Measurements from ENCODE around the gene MAGI3. TPM values are rescaled to one million over a fixed set of nuclear protein-coding genes. Genes with fewer than 3 reads are reported as not detected.
"Not testable (repeated sequence)": the region's sequence is repeated elsewhere in the genome, so short reads cannot be mapped to it uniquely, and the experiment has no call there.

MAGI3 gene
- polyA plus RNA-seq, 2 donors = 7.8 to 11.7 TPM

GRCh38 chr1:113545210-113545609 is 154.9 kb downstream of the MAGI3 start:
- H3K27ac ChIP-seq (ENCODE audit: low read depth in 2 of 2, low read length in 1 of 2) = no peak overlapping the region

GRCh38 chr1:113545626-113546025 is 155.3 kb downstream of the MAGI3 start:
- H3K27ac ChIP-seq (ENCODE audit: low read depth in 2 of 2, low read length in 1 of 2) = no peak overlapping the region
- no peaks in the 10 kb centered on the region for H3K36me3 ChIP-seq (ENCODE audit: control insufficient read depth in 2 of 2, insufficient read depth in 2 of 2, low read length in 1 of 2)
- H3K27me3 ChIP-seq (ENCODE audit: control insufficient read depth in 1 of 2, insufficient read depth in 2 of 2, low read length in 2 of 2) = no peaks in the 10 kb centered on the region
- WGBS, 2 donors = 45 to 62% methylated on average over 2 of the region's 2 CpGs
- H3K4me3 ChIP-seq (ENCODE audit: low read depth in 1 of 2, low read length in 2 of 2) = no peak overlapping the region
- H3K4me1 ChIP-seq (ENCODE audit: control insufficient read depth in 2 of 2, insufficient read depth in 2 of 2, low read length in 1 of 2) = no peaks in the 10 kb centered on the region
- H3K9me3 ChIP-seq (ENCODE audit: control insufficient read depth in 2 of 2, insufficient read depth in 1 of 2, low read depth in 1 of 2, low read length in 1 of 2) = no peaks in the 10 kb centered on the region

More at GRCh38 chr1:113545210-113545609, 154.9 kb downstream of the MAGI3 start:
- Histone ChIP-seq H3K9me3 (ENCODE audit: control insufficient read depth in 2 of 2, insufficient read depth in 1 of 2, low read depth in 1 of 2, low read length in 1 of 2) (no peaks in the 10 kb centered on the region), H3K36me3 (ENCODE audit: control insufficient read depth in 2 of 2, insufficient read depth in 2 of 2, low read length in 1 of 2) (no peaks in the 10 kb centered on the region), H3K4me3 (ENCODE audit: low read depth in 1 of 2, low read length in 2 of 2) (no peak overlapping the region), H3K27me3 (ENCODE audit: control insufficient read depth in 1 of 2, insufficient read depth in 2 of 2, low read length in 2 of 2) (no peaks in the 10 kb centered on the region), H3K4me1 (ENCODE audit: control insufficient read depth in 2 of 2, insufficient read depth in 2 of 2, low read length in 1 of 2) (no peaks in the 10 kb centered on the region)
- WGBS, 2 donors = 44 to 60% methylated on average over 3 of the region's 3 CpGs

GRCh38 chr1:113551728-113552127 is 161.4 kb downstream of the MAGI3 start:
- WGBS, 2 donors = 67 to 89% methylated on average over 1 of the region's 1 CpG

GRCh38 chr1:113552244-113552643 is 161.9 kb downstream of the MAGI3 start:
- H3K27me3 ChIP-seq (ENCODE audit: control insufficient read depth in 1 of 2, insufficient read depth in 2 of 2, low read length in 2 of 2) = no peaks in the 10 kb centered on the region
- no peaks in the 10 kb centered on the region for H3K9me3 ChIP-seq (ENCODE audit: control insufficient read depth in 2 of 2, insufficient read depth in 1 of 2, low read depth in 1 of 2, low read length in 1 of 2)
- H3K4me1 ChIP-seq (ENCODE audit: control insufficient read depth in 2 of 2, insufficient read depth in 2 of 2, low read length in 1 of 2) = no peaks in the 10 kb centered on the region
- 74 to 92% methylated on average over 1 of the region's 1 CpG for WGBS, 2 donors
- peaks cover 0 to under 1% of the 10 kb centered on the region in 2 donors for H3K36me3 ChIP-seq (ENCODE audit: control insufficient read depth in 2 of 2, insufficient read depth in 2 of 2, low read length in 1 of 2)
- H3K27ac ChIP-seq (ENCODE audit: low read depth in 2 of 2, low read length in 1 of 2) = no peak overlapping the region
- H3K4me3 ChIP-seq (ENCODE audit: low read depth in 1 of 2, low read length in 2 of 2) = no peak overlapping the region

More at GRCh38 chr1:113551728-113552127, 161.4 kb downstream of the MAGI3 start:
- Histone ChIP-seq H3K36me3 (ENCODE audit: control insufficient read depth in 2 of 2, insufficient read depth in 2 of 2, low read length in 1 of 2) (no peaks in the 10 kb centered on the region), H3K4me1 (ENCODE audit: control insufficient read depth in 2 of 2, insufficient read depth in 2 of 2, low read length in 1 of 2) (no peaks in the 10 kb centered on the region), H3K27ac (ENCODE audit: low read depth in 2 of 2, low read length in 1 of 2) (no peak overlapping the region), H3K9me3 (ENCODE audit: control insufficient read depth in 2 of 2, insufficient read depth in 1 of 2, low read depth in 1 of 2, low read length in 1 of 2) (no peaks in the 10 kb centered on the region), H3K4me3 (ENCODE audit: low read depth in 1 of 2, low read length in 2 of 2) (no peak overlapping the region), H3K27me3 (ENCODE audit: control insufficient read depth in 1 of 2, insufficient read depth in 2 of 2, low read length in 2 of 2) (no peaks in the 10 kb centered on the region)

GRCh38 chr1:113557187-113557586 is 166.9 kb downstream of the MAGI3 start:
- Histone ChIP-seq H3K36me3 (ENCODE audit: control insufficient read depth in 2 of 2, insufficient read depth in 2 of 2, low read length in 1 of 2) (peaks cover 4 to 6% of the 10 kb centered on the region in 2 donors), H3K9me3 (ENCODE audit: control insufficient read depth in 2 of 2, insufficient read depth in 1 of 2, low read depth in 1 of 2, low read length in 1 of 2) (no peaks in the 10 kb centered on the region), H3K27ac (ENCODE audit: low read depth in 2 of 2, low read length in 1 of 2) (no peak overlapping the region), H3K4me3 (ENCODE audit: low read depth in 1 of 2, low read length in 2 of 2) (no peak overlapping the region), H3K4me1 (ENCODE audit: control insufficient read depth in 2 of 2, insufficient read depth in 2 of 2, low read length in 1 of 2) (no peaks in the 10 kb centered on the region), H3K27me3 (ENCODE audit: control insufficient read depth in 1 of 2, insufficient read depth in 2 of 2, low read length in 2 of 2) (no peaks in the 10 kb centered on the region)
- WGBS, 2 donors = 97% methylated on average over 2 of the region's 2 CpGs

- Histone ChIP-seq H3K4me1 (ENCODE audit: control insufficient read depth in 2 of 2, insufficient read depth in 2 of 2, low read length in 1 of 2) (no peaks in the 10 kb centered on the region), H3K27ac (ENCODE audit: low read depth in 2 of 2, low read length in 1 of 2) (no peak overlapping the region), H3K4me3 (ENCODE audit: low read depth in 1 of 2, low read length in 2 of 2) (no peak overlapping the region), H3K36me3 (ENCODE audit: control insufficient read depth in 2 of 2, insufficient read depth in 2 of 2, low read length in 1 of 2) (no peaks in the 10 kb centered on the region), H3K27me3 (ENCODE audit: control insufficient read depth in 1 of 2, insufficient read depth in 2 of 2, low read length in 2 of 2) (no peaks in the 10 kb centered on the region), H3K9me3 (ENCODE audit: control insufficient read depth in 2 of 2, insufficient read depth in 1 of 2, low read depth in 1 of 2, low read length in 1 of 2) (no peaks in the 10 kb centered on the region)
These were observed 175.3 kb downstream of the MAGI3 start for GRCh38 chr1:113565621-113566020.

GRCh38 chr1:113567427-113567826 is 177.1 kb downstream of the MAGI3 start:
- no peaks in the 10 kb centered on the region for H3K4me1 ChIP-seq (ENCODE audit: control insufficient read depth in 2 of 2, insufficient read depth in 2 of 2, low read length in 1 of 2)
- H3K27ac ChIP-seq (ENCODE audit: low read depth in 2 of 2, low read length in 1 of 2) = no peak overlapping the region
- no peak overlapping the region for H3K4me3 ChIP-seq (ENCODE audit: low read depth in 1 of 2, low read length in 2 of 2)
- no peaks in the 10 kb centered on the region for H3K9me3 ChIP-seq (ENCODE audit: control insufficient read depth in 2 of 2, insufficient read depth in 1 of 2, low read depth in 1 of 2, low read length in 1 of 2)
- no peaks in the 10 kb centered on the region for H3K36me3 ChIP-seq (ENCODE audit: control insufficient read depth in 2 of 2, insufficient read depth in 2 of 2, low read length in 1 of 2)
- H3K27me3 ChIP-seq (ENCODE audit: control insufficient read depth in 1 of 2, insufficient read depth in 2 of 2, low read length in 2 of 2) = no peaks in the 10 kb centered on the region

GRCh38 chr1:113575744-113576260 is 185.5 kb downstream of the MAGI3 start:
- H3K9me3 ChIP-seq (ENCODE audit: control insufficient read depth in 2 of 2, insufficient read depth in 1 of 2, low read depth in 1 of 2, low read length in 1 of 2) = not testable (repeated sequence)

GRCh38 chr1:113576271-113576670 is 186.0 kb downstream of the MAGI3 start:
- Histone ChIP-seq H3K36me3 (ENCODE audit: control insufficient read depth in 2 of 2, insufficient read depth in 2 of 2, low read length in 1 of 2) (peaks cover 0 to 2% of the 10 kb centered on the region in 2 donors), H3K4me1 (ENCODE audit: control insufficient read depth in 2 of 2, insufficient read depth in 2 of 2, low read length in 1 of 2) (peaks cover 0 to 5% of the 10 kb centered on the region in 2 donors), H3K27me3 (ENCODE audit: control insufficient read depth in 1 of 2, insufficient read depth in 2 of 2, low read length in 2 of 2) (no peaks in the 10 kb centered on the region), H3K4me3 (ENCODE audit: low read depth in 1 of 2, low read length in 2 of 2) (no peak overlapping the region), H3K27ac (ENCODE audit: low read depth in 2 of 2, low read length in 1 of 2) (peak overlapping the region; percentile 10 to 34), H3K9me3 (ENCODE audit: control insufficient read depth in 2 of 2, insufficient read depth in 1 of 2, low read depth in 1 of 2, low read length in 1 of 2) (no peaks in the 10 kb centered on the region)
- WGBS, 2 donors = 68 to 79% methylated on average over 6 of the region's 6 CpGs

More at GRCh38 chr1:113575744-113576260, 185.5 kb downstream of the MAGI3 start:
- not testable (repeated sequence) for H3K27me3 ChIP-seq (ENCODE audit: control insufficient read depth in 1 of 2, insufficient read depth in 2 of 2, low read length in 2 of 2); H3K4me1 ChIP-seq (ENCODE audit: control insufficient read depth in 2 of 2, insufficient read depth in 2 of 2, low read length in 1 of 2); H3K4me3 ChIP-seq (ENCODE audit: low read depth in 1 of 2, low read length in 2 of 2); H3K36me3 ChIP-seq (ENCODE audit: control insufficient read depth in 2 of 2, insufficient read depth in 2 of 2, low read length in 1 of 2)
- peak overlapping the region; percentile 10 to 34 for H3K27ac ChIP-seq (ENCODE audit: low read depth in 2 of 2, low read length in 1 of 2)
- WGBS, 2 donors = 89 to 96% methylated on average over 6 of the region's 6 CpGs

GRCh38 chr1:113579256-113580018 is 189.1 kb downstream of the MAGI3 start:
- 53 to 69% methylated on average over 2 of the region's 2 CpGs for WGBS, 2 donors
- Histone ChIP-seq H3K4me1 (ENCODE audit: control insufficient read depth in 2 of 2, insufficient read depth in 2 of 2, low read length in 1 of 2) (peaks cover 0 to 5% of the 10 kb centered on the region in 2 donors), H3K27me3 (ENCODE audit: control insufficient read depth in 1 of 2, insufficient read depth in 2 of 2, low read length in 2 of 2) (no peaks in the 10 kb centered on the region), H3K27ac (ENCODE audit: low read depth in 2 of 2, low read length in 1 of 2) (no peak overlapping the region), H3K36me3 (ENCODE audit: control insufficient read depth in 2 of 2, insufficient read depth in 2 of 2, low read length in 1 of 2) (peaks cover 0 to 2% of the 10 kb centered on the region in 2 donors), H3K9me3 (ENCODE audit: control insufficient read depth in 2 of 2, insufficient read depth in 1 of 2, low read depth in 1 of 2, low read length in 1 of 2) (no peaks in the 10 kb centered on the region), H3K4me3 (ENCODE audit: low read depth in 1 of 2, low read length in 2 of 2) (no peak overlapping the region)
